Measurements from ENCODE around the gene TMED1. TPM values are rescaled to one million over a fixed set of nuclear protein-coding genes. Genes with fewer than 3 reads are reported as not detected.
A peak's percentile ranks its signal among the peaks of the same experiment; 100 is the strongest.
"Not testable (repeated sequence)": the region's sequence is repeated elsewhere in the genome, so short reads cannot be mapped to it uniquely, and the experiment has no call there.

Gene TMED1
- total and polyA plus RNA-seq, 11 donors = 27.0 to 76.5 (median 35.8) TPM

- TF ChIP-seq CTCF (IDR thresholded peaks at IDR 0.05) = no peak
- TF ChIP-seq POLR2A (IDR thresholded peaks at IDR 0.05) = no peak
- Histone ChIP-seq H3K27me3 (no peaks in the 10 kb centered on the region), H3K4me1 (peaks cover 0 to 16% (median 9%) of the 10 kb centered on the region in 12 donors), H3K9me3 (peaks cover 0 to 8% (median 0%) of the 10 kb centered on the region in 12 donors), H3K27ac (no peak overlapping the region), H3K4me3 (no peak overlapping the region), H3K36me3 (peaks cover 0 to 4% (median 0%) of the 10 kb centered on the region in 9 donors)
- WGBS, 4 donors = 80 to 82% (median 81%) methylated on average over 10 of the region's 10 CpGs
- no peak for DNase-seq
- intact Hi-C loops (cut with DNase I) = no loop called here
- ATAC-seq = no peak
These were observed 3.4 kb upstream of the TMED1 start for GRCh38 chr19:10839114-10840050.

- Histone ChIP-seq H3K27ac (no peak overlapping the region), H3K9me3 (peaks cover 0 to 8% (median 0%) of the 10 kb centered on the region in 12 donors), H3K36me3 (peaks cover 0 to 14% (median 4%) of the 10 kb centered on the region in 9 donors), H3K4me1 (peaks cover 0 to 16% (median 9%) of the 10 kb centered on the region in 12 donors), H3K4me3 (no peak overlapping the region), H3K27me3 (no peaks in the 10 kb centered on the region)
- TF ChIP-seq CTCF (IDR thresholded peaks at IDR 0.05) (no peak), POLR2A (IDR thresholded peaks at IDR 0.05) (no peak)
- WGBS, 4 donors = 88 to 93% (median 90%) methylated on average over 11 of the region's 11 CpGs
- ATAC-seq (no peak), DNase-seq (no peak)
- intact Hi-C loops (cut with DNase I) = no loop called here
These were observed 2.4 kb upstream of the TMED1 start for GRCh38 chr19:10838377-10838776.

GRCh38 chr19:10837649-10838048, 1.6 kb upstream of the TMED1 start:
- DNase-seq, H3K27ac ChIP-seq, H3K9me3 ChIP-seq, H3K4me3 ChIP-seq, ATAC-seq, H3K27me3 ChIP-seq: not testable (repeated sequence)
- H3K36me3 ChIP-seq = peaks cover 0 to 21% (median 12%) of the 10 kb centered on the region in 9 donors
- intact Hi-C loops (cut with DNase I) = loop anchor here in 2 of 10 donors (2.0 kb wide), 1 partner anchor 33 kb away; the partner anchor contains the start of gene CARM1 (in 2 of the 2)
- peaks cover 0 to 16% (median 9%) of the 10 kb centered on the region in 12 donors for H3K4me1 ChIP-seq
- 89 to 96% (median 95%) methylated on average over 7 of the region's 7 CpGs for WGBS, 4 donors

- DNase-seq (peak; percentile 86 to 93 (median 92)), ATAC-seq (peak; percentile 49 to 60 (median 54))
- H3K4me3 ChIP-seq = peak overlapping the region in 11 of 12 donors; percentile 50 to 96 (median 75)
- TF ChIP-seq CTCF (IDR thresholded peaks at IDR 0.05) (peak in 1 of 12 donors; percentile 2), POLR2A (IDR thresholded peaks at IDR 0.05) (no peak)
- H3K27ac ChIP-seq = peak overlapping the region; percentile 94 to 100 (median 98)
- peaks cover 0 to 16% (median 9%) of the 10 kb centered on the region in 12 donors for H3K4me1 ChIP-seq
- H3K36me3 ChIP-seq = peaks cover 0 to 31% (median 21%) of the 10 kb centered on the region in 9 donors
- intact Hi-C loops (cut with DNase I) = loop anchor here in 3 of 10 donors (1.0 to 2.0 kb wide), 3 partner anchors 34 to 119 kb away; partner anchors contain the start of gene CARM1 (in 3 of the 3)
- H3K9me3 ChIP-seq = peaks cover 0 to 8% (median 0%) of the 10 kb centered on the region in 12 donors
- 28 to 34% (median 30%) methylated on average over 29 to 38 of the region's 38 CpGs for WGBS, 4 donors
- no peaks in the 10 kb centered on the region for H3K27me3 ChIP-seq
These were observed 693 bp upstream of the TMED1 start for GRCh38 chr19:10836479-10837330.

Measured in heart left ventricle (tissue), 16 donors.